ENCODE results near the gene LCMT1.
A peak's percentile ranks its signal among the peaks of the same experiment; 100 is the strongest.
"Not testable (repeated sequence)": the region's sequence is repeated elsewhere in the genome, so short reads cannot be mapped to it uniquely, and the experiment has no call there.

Gene LCMT1

DNA sequence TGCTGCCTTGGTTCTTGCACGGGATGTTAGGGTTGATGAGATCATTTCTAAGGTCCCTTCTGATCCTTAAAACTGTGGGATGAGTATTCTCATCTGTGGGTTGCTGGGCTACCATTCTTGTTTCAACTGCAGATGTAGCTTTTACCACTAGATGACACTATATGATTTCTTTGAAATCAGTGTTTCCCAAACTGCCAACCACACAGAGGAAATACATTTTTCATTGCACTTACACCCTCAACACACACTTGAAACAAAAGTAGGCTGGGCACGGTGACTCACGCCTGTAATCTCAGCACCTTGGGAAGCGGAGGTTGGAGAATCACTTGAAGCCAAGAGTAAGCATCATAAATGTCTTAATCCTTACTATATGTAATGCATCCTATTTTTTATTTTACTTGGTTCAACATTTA, 15.3 kb downstream of the LCMT1 start:
- ChIA-PET CTCF (interaction anchor here (0.7 to 5.3 kb wide), 14 partner anchors 9 to 292 kb away, joined by 3 to 77 read pairs (median 4); partner anchors contain the start of gene LCMT1), POLR2A (no interaction called here)
- H3K4me3 ChIP-seq (ENCODE audit: low read depth, low read length), result no peak overlapping the region
- DNase-seq (ENCODE audit: low read depth, low spot score), result peak; percentile 44
- TF ChIP-seq, protein P1, sequence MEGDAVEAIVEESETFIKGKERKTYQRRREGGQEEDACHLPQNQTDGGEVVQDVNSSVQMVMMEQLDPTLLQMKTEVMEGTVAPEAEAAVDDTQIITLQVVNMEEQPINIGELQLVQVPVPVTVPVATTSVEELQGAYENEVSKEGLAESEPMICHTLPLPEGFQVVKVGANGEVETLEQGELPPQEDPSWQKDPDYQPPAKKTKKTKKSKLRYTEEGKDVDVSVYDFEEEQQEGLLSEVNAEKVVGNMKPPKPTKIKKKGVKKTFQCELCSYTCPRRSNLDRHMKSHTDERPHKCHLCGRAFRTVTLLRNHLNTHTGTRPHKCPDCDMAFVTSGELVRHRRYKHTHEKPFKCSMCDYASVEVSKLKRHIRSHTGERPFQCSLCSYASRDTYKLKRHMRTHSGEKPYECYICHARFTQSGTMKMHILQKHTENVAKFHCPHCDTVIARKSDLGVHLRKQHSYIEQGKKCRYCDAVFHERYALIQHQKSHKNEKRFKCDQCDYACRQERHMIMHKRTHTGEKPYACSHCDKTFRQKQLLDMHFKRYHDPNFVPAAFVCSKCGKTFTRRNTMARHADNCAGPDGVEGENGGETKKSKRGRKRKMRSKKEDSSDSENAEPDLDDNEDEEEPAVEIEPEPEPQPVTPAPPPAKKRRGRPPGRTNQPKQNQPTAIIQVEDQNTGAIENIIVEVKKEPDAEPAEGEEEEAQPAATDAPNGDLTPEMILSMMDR (IDR thresholded peaks at IDR 0.05; ENCODE audit: insufficient read depth, low read length, missing control alignments), result peak; percentile 49

DNA sequence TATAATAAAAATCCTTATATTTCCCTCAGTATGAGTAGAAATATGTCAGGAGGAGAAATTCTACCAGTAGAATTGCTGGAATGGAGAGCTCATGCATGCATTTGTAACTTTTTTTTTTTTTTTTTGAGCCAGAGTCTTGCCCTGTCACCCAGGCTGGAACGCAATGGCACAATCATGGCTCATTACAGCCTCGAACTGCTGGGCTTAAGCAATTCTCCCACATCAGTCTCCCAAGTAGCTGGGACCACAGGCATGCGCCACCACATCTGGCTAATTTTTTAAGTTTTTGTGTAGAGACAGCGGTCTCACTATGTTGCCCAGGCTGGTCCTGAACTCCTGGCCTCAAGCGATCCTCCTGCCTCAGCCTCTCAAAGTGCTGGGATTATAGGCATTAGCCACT, 21.2 kb downstream of the LCMT1 start:
- CTCF ChIA-PET, result interaction anchor here (1.0 to 7.8 kb wide), 7 partner anchors 10 to 298 kb away, joined by 4 to 53 read pairs (median 5); no protein-coding TSS in a partner anchor
- POLR2A ChIA-PET; DNase-seq (ENCODE audit: low read depth, low spot score); H3K4me3 ChIP-seq (ENCODE audit: low read depth, low read length): not testable (repeated sequence)

DNA sequence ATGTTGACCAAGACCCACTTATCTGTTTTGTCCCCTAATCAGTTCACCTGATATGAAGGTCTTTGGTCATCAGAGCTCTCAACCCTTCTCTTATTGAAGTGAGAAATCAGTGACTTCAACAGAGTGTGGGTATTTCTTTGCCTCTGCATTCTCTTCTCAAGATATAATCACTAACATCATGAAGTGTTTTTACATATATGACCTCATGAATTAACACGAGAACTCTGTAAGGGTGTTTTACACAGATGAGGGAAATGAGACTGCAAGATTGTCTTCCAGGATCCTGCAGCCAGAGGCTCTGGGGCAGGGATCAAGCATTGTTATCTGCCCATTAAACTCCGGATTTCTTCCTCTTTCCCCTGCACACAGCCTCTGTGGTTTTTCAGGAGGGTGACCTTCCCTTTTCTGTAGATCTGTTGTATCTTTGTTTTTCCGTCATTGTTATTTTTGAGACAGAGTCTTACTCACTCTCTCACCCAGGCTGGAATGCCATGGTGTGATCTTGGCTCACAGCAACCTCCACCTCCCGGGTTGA, 22.7 kb downstream of the LCMT1 start:
- TF ChIP-seq, protein P1 (IDR thresholded peaks at IDR 0.05; ENCODE audit: insufficient read depth, low read length, missing control alignments), result no peak
- no peak for DNase-seq (ENCODE audit: low read depth, low spot score)
- H3K4me3 ChIP-seq (ENCODE audit: low read depth, low read length), result no peak overlapping the region
- CTCF ChIA-PET, result interaction anchor here (1.7 to 7.8 kb wide), 4 partner anchors 16 to 91 kb away, joined by 7 to 53 read pairs (median 12); no protein-coding TSS in a partner anchor
- POLR2A ChIA-PET, result no interaction called here

DNA sequence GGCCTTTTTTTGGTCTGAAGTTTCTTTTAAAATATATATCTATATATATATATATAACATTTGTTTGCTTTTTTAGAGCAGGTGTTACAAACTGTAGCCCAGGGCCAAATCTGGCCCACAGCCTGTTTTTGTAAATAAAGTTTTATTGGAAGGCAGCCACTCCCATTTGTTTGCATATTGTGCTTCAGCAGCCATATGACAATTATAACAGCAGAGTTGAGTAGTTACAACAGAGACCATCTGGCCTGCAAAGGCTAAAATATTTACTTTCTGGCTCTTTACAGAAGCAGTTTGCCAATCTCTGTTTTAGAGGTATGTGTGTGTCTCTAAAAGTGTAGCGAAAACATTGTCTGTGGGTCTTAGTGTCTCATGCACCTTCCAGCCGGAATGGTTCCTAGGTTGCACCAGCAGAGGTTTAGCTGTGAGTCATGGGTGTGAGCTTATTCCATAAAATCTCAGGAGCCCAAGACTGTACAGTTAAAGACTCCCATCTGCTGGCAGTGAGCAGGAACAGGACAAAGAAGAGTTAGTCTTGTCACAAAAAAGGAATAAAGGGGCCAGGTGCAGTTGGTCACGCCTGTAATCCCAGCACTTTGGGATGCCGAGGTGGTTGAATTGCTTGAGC, 23.8 kb downstream of the LCMT1 start:
- CTCF ChIA-PET, result interaction anchor here (0.6 to 7.8 kb wide), 18 partner anchors 10 to 308 kb away, joined by 3 to 53 read pairs (median 4); partner anchors contain the start of gene LCMT1
- H3K4me3 ChIP-seq (ENCODE audit: low read depth, low read length), result no peak overlapping the region

DNA sequence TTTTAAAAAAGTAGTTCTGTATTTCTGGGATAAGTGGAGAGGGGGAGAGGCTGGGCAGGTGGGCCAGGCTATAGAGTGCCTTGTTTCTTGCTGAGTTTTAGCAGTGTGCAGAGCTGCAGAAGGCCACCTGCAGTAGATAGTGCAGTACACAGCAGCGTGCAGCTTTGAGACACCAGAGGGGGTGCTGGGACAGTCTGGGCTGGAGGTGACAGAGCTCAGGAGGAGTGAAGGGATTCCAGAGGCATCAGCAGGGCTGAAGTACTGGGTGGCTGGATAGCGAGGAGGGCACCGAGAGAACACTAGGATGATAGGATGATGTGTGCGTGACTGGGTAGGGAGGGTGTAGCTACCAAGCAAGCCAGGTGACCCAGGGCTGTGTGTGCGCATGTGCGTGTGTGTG, 26.6 kb downstream of the LCMT1 start:
- POLR2A ChIA-PET, result interaction anchor here (0.6 kb wide), 1 partner anchor 219 kb away, joined by 3 read pairs; no protein-coding TSS in a partner anchor
- TF ChIP-seq, protein P1 (IDR thresholded peaks at IDR 0.05; ENCODE audit: insufficient read depth, low read length, missing control alignments), result no peak

More for the DNA sequence above, 23.8 kb downstream of the LCMT1 start:
- peak; percentile 24 for DNase-seq (ENCODE audit: low read depth, low spot score)
- POLR2A ChIA-PET, result no interaction called here
- TF ChIP-seq, protein P1 (IDR thresholded peaks at IDR 0.05; ENCODE audit: insufficient read depth, low read length, missing control alignments), result peak; percentile 41

DNA sequence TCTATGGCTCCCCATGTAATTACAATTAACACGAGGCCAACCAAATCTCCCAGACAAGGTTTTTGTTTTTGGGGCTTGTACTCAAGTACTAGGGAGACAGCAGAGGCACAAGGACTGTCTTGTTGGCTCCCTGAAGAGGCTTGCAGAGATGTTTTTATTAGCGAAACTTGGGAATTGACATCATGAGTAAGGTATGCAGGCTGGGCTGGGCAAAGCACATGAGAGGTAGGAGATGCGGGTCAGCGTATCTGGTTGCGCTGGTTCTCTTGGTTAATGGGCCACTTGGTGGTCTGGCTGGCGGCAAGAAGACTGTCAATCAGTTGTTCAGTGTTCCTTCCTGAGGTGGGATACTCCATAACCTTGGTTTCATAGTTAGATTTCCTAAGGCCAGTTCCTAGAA, 28.9 kb downstream of the LCMT1 start:
- CTCF ChIA-PET, result interaction anchor here (1.9 kb wide), 1 partner anchor 13 kb away, joined by 6 read pairs; no protein-coding TSS in a partner anchor
- DNase-seq (ENCODE audit: low read depth, low spot score), result no peak
- POLR2A ChIA-PET, result no interaction called here
- no peak overlapping the region for H3K4me3 ChIP-seq (ENCODE audit: low read depth, low read length)
- TF ChIP-seq, protein P1 (IDR thresholded peaks at IDR 0.05; ENCODE audit: insufficient read depth, low read length, missing control alignments), result no peak

More for the DNA sequence above, 26.6 kb downstream of the LCMT1 start:
- no peak for DNase-seq (ENCODE audit: low read depth, low spot score)
- CTCF ChIA-PET, result interaction anchor here (1.0 to 7.8 kb wide), 4 partner anchors 11 to 91 kb away, joined by 3 to 53 read pairs (median 4); partner anchors contain the start of gene LCMT1
- H3K4me3 ChIP-seq (ENCODE audit: low read depth, low read length), result no peak overlapping the region

Measured in AG04449 (cell line).